CD4-positive, alpha-beta T cell treated with Interleukin-17A for 4 hours (primary cell): ENCODE results near the gene CLOCK.

Experiments
- DNase-seq: peaks from one replicate; pipeline ENCODE4 v3.0.0-alpha.2; 2020; ENCODE audit warnings: mixed read lengths

Gene CLOCK

DNA sequence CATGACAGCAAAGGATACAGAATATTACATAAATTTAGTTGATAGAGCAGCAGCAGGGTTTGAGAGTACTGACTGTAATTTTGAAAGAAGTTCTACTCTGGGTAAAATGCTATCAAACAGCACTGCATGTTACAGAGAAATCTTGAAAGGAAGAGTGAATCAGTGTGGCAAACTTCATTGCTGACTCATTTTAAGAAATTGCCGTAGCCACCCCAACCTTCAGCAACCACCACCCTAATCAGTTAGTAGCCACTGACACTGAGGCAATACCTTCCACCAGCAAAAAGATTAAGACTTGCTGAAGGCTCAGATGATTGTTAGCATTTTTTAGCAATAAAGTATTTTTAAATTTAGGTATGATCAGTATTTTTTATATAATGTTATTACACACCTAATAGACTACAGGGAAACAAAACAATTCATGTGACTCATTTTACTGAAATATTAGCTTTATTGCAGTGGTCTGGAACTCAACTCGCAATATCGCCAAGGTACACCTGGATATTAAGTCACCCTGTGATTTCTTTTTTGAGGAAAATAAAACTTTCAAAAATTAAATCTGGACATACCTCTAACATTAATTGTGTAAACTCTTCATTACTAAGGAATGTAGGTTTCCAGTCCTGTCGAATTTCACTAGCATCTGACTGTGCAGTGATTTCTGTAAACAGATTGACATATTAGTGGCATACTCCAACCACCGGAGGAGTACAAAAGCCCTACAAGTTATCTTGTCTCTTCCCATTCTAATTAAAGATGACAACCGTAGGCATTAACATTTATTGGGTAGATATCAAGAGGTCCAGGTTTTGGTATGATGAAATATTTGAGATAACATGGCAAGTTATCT is 71.1 kb downstream of the CLOCK start:
- no peak for DNase-seq

DNA sequence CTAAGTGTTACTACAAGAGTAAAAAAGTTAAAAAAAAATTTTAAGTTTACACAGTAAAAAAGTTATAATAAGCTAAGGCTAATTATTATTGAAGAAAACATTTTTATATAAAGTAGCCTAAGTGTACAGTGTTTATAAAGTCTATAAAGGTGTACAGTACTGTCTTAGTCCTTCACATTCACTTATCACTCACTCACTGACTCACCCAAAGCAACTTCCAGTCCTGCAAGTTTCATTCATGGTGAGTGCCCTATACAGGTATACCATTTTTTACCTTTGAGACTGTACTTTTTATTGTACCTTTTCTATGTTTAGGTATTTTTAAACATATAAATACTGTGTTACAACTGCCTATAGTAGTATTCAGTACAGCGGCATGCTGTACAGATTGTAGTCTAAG is 76.7 kb downstream of the CLOCK start:
- DNase-seq = no peak

DNA sequence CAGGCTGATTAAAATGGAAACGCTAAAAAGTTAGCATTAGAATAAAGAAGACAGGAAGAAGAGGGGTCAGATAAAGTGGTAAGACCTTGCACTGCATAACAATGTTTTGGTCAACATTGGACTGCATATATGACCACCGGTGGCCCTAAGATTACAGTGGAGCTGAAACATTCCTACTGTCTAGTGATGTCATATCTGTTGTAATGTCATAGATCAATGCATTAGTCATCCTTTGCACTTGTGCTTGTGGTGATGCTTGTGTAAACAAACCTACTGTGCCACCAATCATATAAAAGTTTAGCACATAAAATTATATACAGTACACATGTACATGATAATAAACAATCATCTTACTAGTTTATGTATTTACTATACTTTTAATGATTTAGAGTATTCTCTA is 78.0 kb downstream of the CLOCK start:
- DNase-seq = no peak

DNA sequence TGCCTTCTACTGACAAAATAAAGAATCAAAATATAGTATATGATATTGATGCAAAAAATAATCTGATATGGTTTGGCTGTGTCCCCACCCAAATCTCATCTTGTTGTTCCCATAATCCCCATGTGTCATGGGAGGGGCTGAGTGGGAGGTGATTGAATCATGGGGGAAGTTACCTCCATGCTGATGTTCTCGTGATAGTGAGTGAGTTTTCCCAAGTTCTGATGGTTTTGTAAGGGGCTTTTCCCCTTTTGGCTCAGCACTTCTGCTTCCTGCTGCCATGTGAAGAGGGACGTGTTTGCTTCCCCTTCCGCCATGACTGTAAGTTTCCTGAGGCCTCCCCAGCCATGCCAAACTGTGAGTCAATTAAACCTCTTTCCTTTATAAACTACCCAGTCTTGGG is 80.7 kb downstream of the CLOCK start:
- no peak for DNase-seq

DNA sequence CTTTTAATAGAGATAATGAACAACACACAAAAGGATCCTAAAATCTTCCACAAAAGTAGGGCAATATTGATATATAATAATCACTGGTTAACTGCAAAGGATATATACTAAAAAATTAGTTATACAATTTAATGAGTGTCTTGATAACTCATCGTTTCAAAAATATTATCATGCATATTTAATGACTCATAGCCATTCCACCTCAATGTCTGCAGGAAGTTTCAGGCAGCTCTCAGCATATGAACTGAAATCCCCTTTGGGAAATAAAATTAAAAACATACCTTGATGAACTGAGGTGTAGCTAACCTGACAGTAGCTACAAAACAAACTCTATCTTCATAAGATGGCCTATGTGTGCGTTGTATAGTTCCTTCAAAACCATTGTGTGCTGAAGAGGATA is 88.1 kb downstream of the CLOCK start:
- DNase-seq = no peak

DNA sequence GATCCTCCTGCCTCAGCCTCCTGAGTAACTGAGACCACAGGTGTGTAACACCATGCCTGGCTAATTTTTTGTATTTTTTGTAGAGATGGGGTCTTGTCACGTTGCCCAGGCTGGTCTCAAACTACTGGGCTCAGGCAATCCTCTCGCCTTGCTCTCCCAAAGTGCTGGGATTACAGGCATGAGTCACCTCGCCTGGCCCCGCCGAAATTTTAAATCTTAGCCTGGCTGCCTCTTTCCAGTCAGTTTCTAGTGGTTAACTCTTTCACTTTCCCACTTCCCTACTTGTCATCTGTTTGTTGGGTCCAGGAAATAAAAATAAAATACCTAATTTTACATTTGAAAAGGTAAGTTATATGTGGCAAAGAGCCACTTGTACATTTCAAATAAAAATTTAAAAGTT is 88.5 kb downstream of the CLOCK start:
- no peak for DNase-seq

DNA sequence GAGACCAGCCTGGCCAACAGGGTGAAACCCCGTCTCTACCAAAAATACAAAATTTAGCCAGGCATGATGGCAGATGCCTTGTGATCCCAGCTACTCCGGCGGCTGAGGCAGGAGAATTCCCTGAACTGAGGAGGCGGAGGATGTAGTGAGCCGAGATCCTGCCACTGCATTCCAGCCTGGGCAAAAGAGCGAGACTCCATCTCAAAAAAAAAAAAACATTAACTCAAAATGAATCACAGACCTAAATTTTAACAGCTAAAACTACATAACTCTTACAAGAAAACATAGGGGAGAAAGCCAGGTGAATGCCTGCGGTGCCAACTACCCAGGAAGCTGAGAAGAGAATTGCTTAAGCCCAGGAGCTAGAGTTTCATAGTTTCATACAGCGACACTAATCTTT is 96.1 kb downstream of the CLOCK start:
- DNase-seq = no peak

DNA sequence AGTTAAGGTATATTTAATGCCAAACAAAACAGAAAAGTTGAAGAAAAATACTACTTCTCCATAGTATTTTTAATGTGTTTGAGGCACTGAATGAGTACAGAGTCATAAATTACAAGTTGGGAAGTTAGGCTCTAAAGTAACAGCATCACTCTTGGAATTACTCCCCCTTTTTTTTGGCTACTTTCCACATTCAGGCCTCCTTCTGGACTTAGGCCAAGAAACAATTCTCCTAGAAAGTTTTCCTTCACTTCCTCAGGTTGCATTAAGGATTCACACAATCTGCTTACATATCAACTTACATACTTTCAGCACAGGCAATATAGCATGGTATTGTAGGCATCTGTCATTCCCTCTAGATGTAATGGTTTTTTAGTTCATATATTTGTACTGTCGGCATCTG is 98.9 kb downstream of the CLOCK start:
- DNase-seq = no peak

DNA sequence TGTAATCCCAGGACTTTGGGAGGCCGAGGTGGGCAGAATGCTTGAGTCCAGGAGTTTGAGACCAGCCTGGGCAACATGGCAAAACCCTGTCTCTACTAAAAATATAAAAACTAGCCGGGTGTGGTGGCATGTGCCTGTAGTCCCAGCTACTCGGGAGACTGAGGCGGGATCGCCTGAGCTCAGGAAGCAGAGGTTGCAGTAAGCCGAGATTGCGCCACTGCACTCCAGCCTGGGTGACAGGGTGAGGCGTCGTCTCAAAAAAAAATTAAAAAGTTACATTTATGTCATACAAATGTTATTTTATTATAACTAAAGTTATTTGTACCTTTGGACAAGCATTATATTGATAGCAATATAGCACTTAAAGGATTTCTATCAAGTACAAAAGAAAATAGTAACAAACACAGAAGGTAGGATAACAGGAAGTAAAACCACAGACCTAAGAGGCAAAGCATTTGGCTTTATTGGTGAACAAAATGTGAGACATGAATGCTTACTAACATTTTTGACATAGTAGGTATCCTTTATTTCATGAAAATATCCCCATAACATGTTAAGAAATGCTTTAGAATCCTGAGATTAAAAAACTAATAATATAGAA is 99.5 kb downstream of the CLOCK start:
- no peak for DNase-seq

DNA sequence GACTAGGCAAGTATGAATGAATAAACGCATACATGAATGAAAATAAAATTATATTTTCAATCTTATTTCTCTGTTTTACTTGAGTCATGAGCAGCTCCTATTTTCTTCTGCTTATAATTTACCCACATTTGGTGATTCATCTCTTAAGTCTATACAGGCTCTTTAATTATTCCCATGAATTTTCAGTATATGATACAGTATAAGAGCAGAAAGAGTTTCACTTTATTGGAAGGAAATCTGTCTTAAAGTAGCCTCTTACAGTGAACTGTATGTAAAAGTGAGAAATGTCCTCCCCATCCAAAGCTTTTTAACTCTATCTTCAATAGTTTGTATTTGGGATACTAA is 100.2 kb downstream of the CLOCK start:
- no peak for DNase-seq

DNA sequence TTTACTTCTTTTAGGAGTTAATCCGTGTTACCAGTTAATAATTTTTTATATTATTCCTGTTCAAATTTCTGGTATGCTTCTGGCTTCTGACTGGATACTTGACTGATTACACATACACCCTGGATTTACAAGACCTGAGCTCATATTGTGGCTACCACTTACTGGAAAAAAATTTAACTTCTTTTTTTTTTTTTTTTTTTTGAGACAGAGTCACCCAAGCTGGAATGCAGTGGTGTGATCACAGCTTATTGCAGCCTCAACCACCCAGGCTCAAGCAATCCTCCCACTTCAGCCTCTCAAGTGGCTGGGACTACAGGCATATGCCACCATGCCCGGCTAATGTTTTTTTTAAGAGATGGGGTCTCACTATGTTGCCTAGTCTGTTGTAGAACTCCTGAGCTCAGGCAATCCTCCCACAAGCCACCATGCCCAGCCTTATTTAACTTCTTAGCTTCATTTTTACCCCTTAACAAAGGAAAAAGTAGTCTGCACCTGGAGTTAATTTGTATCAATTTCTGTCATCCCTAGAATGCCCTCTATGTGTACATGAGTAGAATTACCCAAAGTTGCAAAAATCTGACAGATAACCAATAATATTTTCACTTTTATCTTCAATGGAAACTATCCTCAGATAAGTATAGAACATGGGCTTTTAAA is 100.7 kb downstream of the CLOCK start:
- no peak for DNase-seq

DNA sequence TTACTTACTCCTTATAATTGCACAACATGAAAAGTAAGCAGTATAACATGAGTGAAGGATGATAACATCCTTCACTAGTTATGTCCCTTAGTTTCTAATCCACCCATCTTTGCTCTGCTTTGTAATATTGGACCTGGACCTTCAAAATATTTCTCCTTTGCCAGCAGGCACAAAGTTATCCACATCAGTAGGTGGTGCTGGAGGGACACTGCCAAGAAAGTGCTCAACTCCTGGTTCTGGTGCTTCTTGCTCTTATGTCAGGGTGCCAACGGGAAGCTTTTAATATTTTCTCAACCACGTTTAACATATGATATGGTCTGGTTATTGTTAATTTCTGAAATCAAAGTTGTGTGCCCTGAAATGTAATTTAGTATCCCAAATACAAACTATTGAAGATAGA is 101.9 kb downstream of the CLOCK start:
- no peak for DNase-seq

DNA sequence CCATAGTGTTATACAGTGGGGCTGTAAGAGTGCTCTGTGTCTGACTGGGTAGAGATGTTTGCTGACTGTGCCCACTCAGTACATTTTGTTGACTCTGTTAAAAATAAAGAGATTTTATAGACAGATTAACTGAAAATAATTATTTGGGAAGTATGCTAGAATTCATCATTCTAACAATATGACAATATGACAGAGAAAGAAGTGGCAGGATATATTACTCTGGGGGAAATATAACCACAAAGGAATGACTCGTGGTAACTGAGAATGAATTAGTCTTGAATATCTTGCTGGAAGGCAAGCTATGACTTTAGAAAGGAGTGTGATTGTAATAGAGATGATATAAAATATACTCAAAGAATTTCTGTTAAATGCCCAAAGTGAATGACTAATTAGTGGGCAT is 104.2 kb downstream of the CLOCK start:
- no peak for DNase-seq

DNA sequence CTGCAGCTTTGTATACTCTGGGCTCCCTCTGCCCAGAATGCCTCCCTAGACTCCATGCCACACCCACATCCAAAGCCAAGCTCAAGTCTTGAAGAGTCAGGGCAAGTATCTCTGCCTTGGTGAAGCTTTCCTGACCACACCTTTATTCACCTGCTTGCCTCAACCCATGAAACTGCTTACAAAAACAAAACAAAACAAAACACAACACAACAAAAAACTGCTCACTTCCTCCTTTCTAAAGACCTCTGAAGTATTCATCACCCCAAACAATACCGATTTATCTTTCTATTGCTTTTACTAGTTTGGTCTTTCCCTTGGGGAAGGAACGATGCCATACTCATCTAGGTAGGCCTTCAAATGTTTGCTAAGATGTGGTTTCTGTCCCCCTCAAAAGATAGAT is 105.9 kb downstream of the CLOCK start:
- no peak for DNase-seq

DNA sequence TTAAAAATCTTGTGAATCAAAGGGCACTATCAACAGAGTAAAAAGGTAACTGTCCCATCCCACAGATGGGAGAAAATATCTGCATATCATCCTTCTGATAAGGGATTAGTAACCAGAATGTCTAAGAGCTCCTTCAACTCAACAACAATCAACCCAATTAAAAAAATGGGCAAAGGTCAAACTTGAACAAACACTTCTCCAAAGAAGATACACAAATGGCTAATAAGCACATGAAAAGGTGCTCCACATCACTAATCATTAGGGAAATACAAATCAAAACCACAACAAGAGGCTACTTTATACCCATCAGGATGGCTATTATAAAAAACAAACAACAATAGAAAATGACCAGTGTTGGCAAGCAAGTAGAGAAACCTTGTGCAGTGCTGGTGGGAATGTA is 107.7 kb downstream of the CLOCK start:
- no peak for DNase-seq

DNA sequence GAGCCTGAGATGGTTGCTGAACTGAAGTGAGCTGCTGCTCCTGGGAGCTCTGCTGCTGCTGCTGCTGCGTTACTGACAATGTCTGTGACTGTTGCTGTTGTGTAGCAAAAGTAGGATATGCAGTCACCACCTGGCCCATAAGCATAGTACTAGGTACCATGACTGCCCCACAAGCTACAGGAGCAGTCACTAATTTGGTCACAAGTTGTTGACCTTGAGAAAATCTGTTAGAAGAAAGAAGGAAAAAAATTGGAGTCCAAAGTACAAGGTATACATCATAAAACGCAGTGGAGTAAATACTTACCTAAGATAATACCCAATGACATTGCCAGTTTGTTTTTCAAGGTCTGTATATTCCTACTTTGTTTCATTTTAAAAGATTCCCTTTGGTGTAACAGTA is 108.4 kb downstream of the CLOCK start:
- DNase-seq = no peak

DNA sequence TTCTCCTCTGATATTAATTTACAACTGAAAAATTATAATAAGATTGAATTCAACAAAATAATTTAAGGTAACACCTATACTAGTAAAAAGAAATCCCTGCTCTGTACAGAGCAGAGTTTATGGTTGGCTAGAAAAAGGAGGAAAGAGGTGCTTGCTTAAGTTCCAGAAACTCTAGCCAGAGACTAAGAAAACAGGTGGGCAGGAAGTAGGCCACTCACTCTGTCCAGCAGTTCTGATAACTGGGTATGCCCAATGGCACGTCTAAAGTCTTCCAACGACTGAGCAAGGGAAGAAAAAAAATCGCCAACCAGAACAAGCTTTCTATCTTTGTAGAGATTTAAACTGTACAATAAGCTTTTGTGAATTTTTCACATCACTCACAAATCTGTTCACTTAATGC is 108.9 kb downstream of the CLOCK start:
- DNase-seq = no peak

DNA sequence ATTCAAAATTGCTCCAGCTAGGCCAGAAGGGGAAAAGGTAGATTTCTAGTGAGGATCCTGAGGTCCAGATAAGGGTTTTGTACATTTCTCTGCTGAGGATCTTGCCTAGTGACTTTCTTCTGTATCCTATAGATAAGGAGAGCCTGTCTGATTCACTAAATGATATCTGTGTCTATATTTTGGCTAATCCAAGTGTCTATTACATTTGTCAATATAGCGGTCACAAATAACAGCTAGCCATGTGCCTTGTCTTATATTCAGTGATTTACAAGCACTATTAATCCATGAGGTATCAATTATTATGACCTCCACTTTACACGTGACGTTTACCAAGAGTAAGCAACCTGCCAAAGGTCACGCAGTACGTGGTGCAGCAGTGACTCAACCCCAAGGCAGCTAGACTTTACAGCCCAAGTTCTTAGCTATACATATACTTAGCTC is 109.3 kb downstream of the CLOCK start:
- DNase-seq = no peak

DNA sequence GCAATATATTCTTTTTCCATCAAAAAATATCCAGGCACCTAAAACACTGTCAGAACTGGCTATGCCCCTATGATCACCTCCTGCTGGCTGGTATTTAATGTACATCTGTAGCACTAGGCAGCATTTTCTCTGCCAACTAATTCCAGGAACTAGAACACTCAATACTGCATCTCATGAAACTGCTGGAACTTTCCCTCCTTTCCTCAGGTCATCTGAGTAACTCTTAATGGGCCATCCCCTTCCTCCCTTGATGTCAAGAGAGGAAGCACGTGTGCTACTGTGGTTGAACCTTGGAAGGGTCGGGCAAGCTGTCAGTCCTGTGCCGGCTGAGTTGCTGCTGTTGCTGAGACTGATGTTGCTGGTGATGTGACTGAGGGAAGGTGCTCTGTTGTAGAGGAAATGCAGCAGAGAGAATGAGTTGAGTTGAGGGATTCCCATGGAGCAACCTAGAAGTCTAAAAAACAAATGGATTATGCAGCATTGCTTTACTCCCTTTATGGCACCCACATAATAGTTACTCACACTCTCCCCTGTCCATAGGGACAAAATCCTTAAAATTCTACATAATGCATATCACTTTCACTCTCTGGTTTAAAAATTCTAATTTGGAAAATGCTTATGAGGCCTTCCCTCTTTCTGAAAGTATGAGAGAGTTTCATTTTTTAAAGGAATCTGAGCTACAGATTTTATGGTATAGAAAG is 111.4 kb downstream of the CLOCK start:
- peak; percentile 20 for DNase-seq

DNA sequence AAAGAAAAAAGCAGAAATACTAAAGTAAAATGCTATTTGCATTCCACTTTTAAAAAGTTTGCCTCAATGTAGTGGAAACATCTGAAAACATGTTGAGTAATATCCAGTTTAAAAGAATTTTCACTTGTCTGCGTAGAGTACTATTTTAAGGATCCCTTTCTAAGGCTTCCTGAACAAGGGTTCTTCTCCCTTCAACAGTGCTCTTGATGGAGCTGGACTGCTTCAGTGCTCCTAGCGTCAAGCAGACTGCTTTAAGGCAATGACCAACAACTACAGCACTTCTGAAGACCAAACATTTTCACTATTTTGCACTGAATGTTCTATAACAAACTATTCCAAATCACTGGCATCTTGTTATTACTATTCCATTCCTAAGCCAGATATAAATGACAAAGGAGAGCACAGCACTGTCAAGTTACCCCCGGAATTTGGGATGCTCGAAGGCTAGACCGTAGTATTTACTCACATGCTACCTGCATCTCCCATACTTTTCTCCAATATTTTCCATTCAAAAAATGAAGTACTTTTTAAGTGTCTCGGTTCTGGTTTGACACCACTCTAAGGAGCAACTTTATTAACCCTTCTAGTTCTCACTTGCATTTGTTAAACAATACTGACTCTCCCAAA is 114.9 kb downstream of the CLOCK start:
- DNase-seq = no peak

DNA sequence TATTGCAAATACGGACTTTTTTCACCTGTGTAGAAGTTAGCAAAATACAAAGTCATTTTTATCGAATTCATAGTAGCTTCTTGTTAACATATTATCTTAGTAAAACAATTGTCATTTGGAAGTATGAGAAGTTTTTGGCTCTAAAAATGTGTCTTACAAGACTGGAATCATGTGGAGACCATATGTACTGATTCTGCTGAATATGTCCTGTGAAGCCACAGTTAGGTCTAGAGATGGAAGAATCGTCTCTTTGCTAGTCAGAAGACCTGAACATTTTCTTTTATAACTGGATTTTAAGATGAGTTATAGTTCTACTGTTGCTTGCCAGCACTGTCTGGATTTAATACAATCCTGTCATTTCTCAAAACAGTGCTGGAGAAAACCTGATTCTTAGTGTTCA is 121.9 kb downstream of the CLOCK start:
- no peak for DNase-seq

DNA sequence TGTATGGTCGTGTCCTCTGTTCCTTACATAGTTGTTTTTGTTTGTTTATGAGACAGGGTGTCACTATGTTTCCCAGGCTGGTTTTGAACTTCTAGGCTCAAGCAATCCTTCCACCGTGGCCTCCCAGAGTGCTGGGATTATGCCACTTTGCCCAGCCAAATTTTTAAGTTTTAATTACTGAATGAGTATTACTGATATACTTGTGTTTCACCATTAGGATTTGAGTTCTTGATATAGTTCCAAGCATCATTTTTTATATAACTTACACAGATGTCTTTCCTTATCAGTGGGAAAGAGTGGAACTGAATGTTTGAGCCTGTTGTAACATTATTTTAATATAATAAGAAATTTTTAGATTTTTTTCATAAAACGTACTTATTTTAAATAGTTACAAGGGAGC is 130.5 kb downstream of the CLOCK start:
- no peak for DNase-seq

DNA sequence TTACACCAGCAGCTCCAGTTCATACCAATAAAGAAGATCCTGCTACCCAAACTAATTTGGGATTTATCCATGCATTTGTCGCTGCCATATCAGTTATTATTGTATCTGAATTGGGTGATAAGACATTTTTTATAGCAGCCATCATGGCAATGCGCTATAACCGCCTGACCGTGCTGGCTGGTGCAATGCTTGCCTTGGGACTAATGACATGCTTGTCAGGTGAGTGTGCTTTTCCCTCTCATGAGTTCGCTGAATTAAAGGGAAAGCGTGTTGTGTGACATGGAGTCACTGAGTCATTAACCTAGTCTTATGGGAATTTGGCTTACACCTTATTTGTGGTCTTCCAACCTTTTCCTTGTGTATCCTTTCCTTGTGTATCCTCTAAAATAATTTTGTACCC is 135.1 kb downstream of the CLOCK start:
- no peak for DNase-seq
